ENCODE results near the gene CCR6. TPM values are rescaled to one million over a fixed set of nuclear protein-coding genes. Genes with fewer than 3 reads are reported as not detected.

The CCR6 gene
- total RNA-seq, 1 donor from 2014 or later, result not detected

GRCh38 chr6:167116109-167116837 is 6.6 kb upstream of the CCR6 start:
- DNase-seq (ENCODE audit: low spot score, unreplicated experiment), result no peak
- no peaks in the 10 kb centered on the region for H3K4me1 Mint-ChIP-seq (ENCODE audit: low read depth)
- no peaks in the 10 kb centered on the region for H3K9me3 Mint-ChIP-seq (ENCODE audit: low read depth)
- H3K27ac Mint-ChIP-seq, result no peak overlapping the region
- peaks cover 21% of the 10 kb centered on the region for H3K27me3 Mint-ChIP-seq
- TF ChIP-seq CTCF (IDR thresholded peaks at IDR 0.05; ENCODE audit: unreplicated experiment), result no peak
- peaks cover 1% of the 10 kb centered on the region for H3K36me3 Mint-ChIP-seq (ENCODE audit: insufficient read depth)
- H3K4me3 Mint-ChIP-seq (ENCODE audit: low read depth), result no peak overlapping the region

GRCh38 chr6:167116838-167117228 is 6.1 kb upstream of the CCR6 start:
- Mint-ChIP-seq H3K4me3 (ENCODE audit: low read depth) (no peak overlapping the region), H3K27ac (no peak overlapping the region), H3K27me3 (peaks cover 21% of the 10 kb centered on the region), H3K9me3 (ENCODE audit: low read depth) (no peaks in the 10 kb centered on the region), H3K36me3 (ENCODE audit: insufficient read depth) (peaks cover 1% of the 10 kb centered on the region), H3K4me1 (ENCODE audit: low read depth) (no peaks in the 10 kb centered on the region)
- TF ChIP-seq CTCF (IDR thresholded peaks at IDR 0.05; ENCODE audit: unreplicated experiment), result no peak
- DNase-seq (ENCODE audit: low spot score, unreplicated experiment), result no peak

- no peak for TF ChIP-seq CTCF (IDR thresholded peaks at IDR 0.05; ENCODE audit: unreplicated experiment)
- H3K27ac Mint-ChIP-seq, result no peak overlapping the region
- no peaks in the 10 kb centered on the region for H3K9me3 Mint-ChIP-seq (ENCODE audit: low read depth)
- H3K27me3 Mint-ChIP-seq, result peaks cover 15% of the 10 kb centered on the region
- no peak overlapping the region for H3K4me3 Mint-ChIP-seq (ENCODE audit: low read depth)
- H3K4me1 Mint-ChIP-seq (ENCODE audit: low read depth), result no peaks in the 10 kb centered on the region
- no peak for DNase-seq (ENCODE audit: low spot score, unreplicated experiment)
- H3K36me3 Mint-ChIP-seq (ENCODE audit: insufficient read depth), result peaks cover 1% of the 10 kb centered on the region
Measured at GRCh38 chr6:167118006-167118405, 4.9 kb upstream of the CCR6 start.

GRCh38 chr6:167118839-167119238 is 4.1 kb upstream of the CCR6 start:
- no peak overlapping the region for H3K27ac Mint-ChIP-seq
- no peak overlapping the region for H3K4me3 Mint-ChIP-seq (ENCODE audit: low read depth)
- H3K4me1 Mint-ChIP-seq (ENCODE audit: low read depth), result peaks cover 2% of the 10 kb centered on the region

More at GRCh38 chr6:167118839-167119238, 4.1 kb upstream of the CCR6 start:
- DNase-seq (ENCODE audit: low spot score, unreplicated experiment), result no peak
- peaks cover 1% of the 10 kb centered on the region for H3K36me3 Mint-ChIP-seq (ENCODE audit: insufficient read depth)
- H3K27me3 Mint-ChIP-seq, result peaks cover 10% of the 10 kb centered on the region
- H3K9me3 Mint-ChIP-seq (ENCODE audit: low read depth), result no peaks in the 10 kb centered on the region
- no peak for TF ChIP-seq CTCF (IDR thresholded peaks at IDR 0.05; ENCODE audit: unreplicated experiment)

Data from progenitor cell of endocrine pancreas (in vitro differentiated cells).